Measurements from ENCODE around the gene SRF. TPM values are rescaled to one million over a fixed set of nuclear protein-coding genes. Genes with fewer than 3 reads are reported as not detected.

Gene SRF
- total RNA-seq, 1 donor from 2014 or later: 33.6 TPM

DNA sequence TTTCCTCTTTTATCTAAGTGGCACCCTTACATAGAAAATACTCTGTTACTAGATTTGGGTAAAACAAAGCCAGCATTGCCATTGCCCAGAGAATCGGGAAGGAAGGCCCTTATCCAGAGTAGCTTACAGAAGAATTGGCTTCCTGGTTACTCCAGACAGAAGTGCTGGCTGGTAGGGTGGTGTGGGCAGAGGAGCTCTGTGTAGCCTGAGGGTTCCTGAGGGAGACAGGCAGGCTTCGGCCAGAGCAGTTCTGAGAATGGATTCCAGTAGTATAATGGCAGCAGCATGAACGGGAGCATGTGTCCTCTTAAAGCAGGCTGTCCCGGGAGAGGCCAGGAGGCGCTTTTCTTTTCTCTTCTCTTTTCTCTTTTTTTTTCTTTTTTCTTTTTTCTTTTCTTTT, 22.9 kb downstream of the SRF start:
- Histone ChIP-seq H3K4me3 (no peak overlapping the region), H3K27ac (no peak overlapping the region), H3K36me3 (peaks cover 64% of the 10 kb centered on the region), H3K9me3 (no peaks in the 10 kb centered on the region), H3K27me3 (no peaks in the 10 kb centered on the region), H3K4me1 (no peaks in the 10 kb centered on the region)
- no peak for DNase-seq
- intact Hi-C loops (cut with DNase I): no loop called here
- TF ChIP-seq, protein P1, sequence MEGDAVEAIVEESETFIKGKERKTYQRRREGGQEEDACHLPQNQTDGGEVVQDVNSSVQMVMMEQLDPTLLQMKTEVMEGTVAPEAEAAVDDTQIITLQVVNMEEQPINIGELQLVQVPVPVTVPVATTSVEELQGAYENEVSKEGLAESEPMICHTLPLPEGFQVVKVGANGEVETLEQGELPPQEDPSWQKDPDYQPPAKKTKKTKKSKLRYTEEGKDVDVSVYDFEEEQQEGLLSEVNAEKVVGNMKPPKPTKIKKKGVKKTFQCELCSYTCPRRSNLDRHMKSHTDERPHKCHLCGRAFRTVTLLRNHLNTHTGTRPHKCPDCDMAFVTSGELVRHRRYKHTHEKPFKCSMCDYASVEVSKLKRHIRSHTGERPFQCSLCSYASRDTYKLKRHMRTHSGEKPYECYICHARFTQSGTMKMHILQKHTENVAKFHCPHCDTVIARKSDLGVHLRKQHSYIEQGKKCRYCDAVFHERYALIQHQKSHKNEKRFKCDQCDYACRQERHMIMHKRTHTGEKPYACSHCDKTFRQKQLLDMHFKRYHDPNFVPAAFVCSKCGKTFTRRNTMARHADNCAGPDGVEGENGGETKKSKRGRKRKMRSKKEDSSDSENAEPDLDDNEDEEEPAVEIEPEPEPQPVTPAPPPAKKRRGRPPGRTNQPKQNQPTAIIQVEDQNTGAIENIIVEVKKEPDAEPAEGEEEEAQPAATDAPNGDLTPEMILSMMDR (IDR thresholded peaks at IDR 0.05): no peak
- ATAC-seq: no peak

DNA sequence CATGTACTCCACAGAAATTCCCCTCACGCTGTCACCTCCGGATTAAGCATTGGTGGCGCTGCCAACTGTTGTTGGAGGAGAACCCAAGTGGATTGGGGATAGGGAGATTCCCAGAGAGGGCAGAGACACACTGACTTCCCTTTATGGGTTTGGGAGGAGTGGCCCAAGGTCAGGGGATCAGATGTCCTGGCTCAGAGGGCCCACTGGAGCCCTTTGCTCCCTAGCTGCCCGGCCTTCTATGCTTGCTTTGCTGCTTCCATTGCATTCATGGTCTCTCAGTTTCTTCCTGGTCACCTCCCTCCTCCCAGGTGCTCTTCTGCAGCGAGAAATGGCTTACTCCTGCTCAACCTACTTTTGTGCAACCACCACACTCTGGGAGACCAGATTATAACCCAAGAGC, 25.3 kb downstream of the SRF start:
- DNase-seq (no peak), ATAC-seq (no peak)
- Histone ChIP-seq H3K4me3 (no peak overlapping the region), H3K9me3 (no peaks in the 10 kb centered on the region), H3K36me3 (peaks cover 73% of the 10 kb centered on the region), H3K27ac (no peak overlapping the region), H3K27me3 (no peaks in the 10 kb centered on the region), H3K4me1 (no peaks in the 10 kb centered on the region)
- TF ChIP-seq, protein P1 (IDR thresholded peaks at IDR 0.05): no peak
- intact Hi-C loops (cut with DNase I): no loop called here

DNA sequence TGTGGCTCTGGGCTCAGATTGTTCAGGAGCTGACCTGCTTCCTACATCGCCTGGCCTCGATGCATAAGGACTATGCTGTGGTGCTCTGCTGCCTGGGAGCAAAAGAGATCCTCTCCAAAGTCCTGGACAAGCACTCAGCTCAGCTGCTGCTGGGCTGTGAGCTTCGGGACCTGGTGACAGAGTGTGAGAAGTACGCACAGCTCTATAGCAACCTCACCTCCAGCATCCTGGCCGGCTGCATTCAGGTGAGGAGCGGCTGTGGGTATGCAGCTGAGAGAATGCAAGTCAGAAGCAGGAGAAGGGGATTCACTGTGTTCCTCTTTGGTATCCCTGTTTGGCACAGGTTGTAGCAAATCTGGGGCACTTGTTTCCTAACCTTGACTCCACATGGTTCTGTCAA, 28.8 kb downstream of the SRF start:
- ATAC-seq (no peak), DNase-seq (no peak)
- no peaks in the 10 kb centered on the region for H3K27me3 ChIP-seq
- intact Hi-C loops (cut with DNase I): no loop called here
- no peaks in the 10 kb centered on the region for H3K9me3 ChIP-seq
- TF ChIP-seq, protein P1 (IDR thresholded peaks at IDR 0.05): no peak
- peaks cover 53% of the 10 kb centered on the region for H3K36me3 ChIP-seq
- H3K4me1 ChIP-seq: no peaks in the 10 kb centered on the region
- no peak overlapping the region for H3K4me3 ChIP-seq
- H3K27ac ChIP-seq: no peak overlapping the region

GRCh38 chr6:43200541-43200940, 29.5 kb downstream of the SRF start:
- TF ChIP-seq, protein P1 (IDR thresholded peaks at IDR 0.05): no peak
- ATAC-seq: no peak
- Histone ChIP-seq H3K27me3 (no peaks in the 10 kb centered on the region), H3K4me1 (no peaks in the 10 kb centered on the region), H3K27ac (no peak overlapping the region), H3K9me3 (no peaks in the 10 kb centered on the region), H3K36me3 (peaks cover 51% of the 10 kb centered on the region), H3K4me3 (no peak overlapping the region)
- intact Hi-C loops (cut with DNase I): no loop called here
- DNase-seq: peak; percentile 48

- DNase-seq (peak; percentile 23), ATAC-seq (no peak)
- Histone ChIP-seq H3K9me3 (no peaks in the 10 kb centered on the region), H3K4me1 (no peaks in the 10 kb centered on the region), H3K27ac (no peak overlapping the region), H3K4me3 (no peak overlapping the region), H3K36me3 (peaks cover 32% of the 10 kb centered on the region), H3K27me3 (no peaks in the 10 kb centered on the region)
- TF ChIP-seq, protein P1 (IDR thresholded peaks at IDR 0.05): no peak
- intact Hi-C loops (cut with DNase I): no loop called here
Observed at GRCh38 chr6:43202451-43202850, 31.4 kb downstream of the SRF start.

GRCh38 chr6:43203029-43203717, 32.1 kb downstream of the SRF start:
- ATAC-seq: no peak
- Histone ChIP-seq H3K4me1 (no peaks in the 10 kb centered on the region), H3K27me3 (no peaks in the 10 kb centered on the region), H3K4me3 (no peak overlapping the region), H3K27ac (no peak overlapping the region), H3K9me3 (no peaks in the 10 kb centered on the region), H3K36me3 (peaks cover 25% of the 10 kb centered on the region)
- peak; percentile 55 for DNase-seq
- TF ChIP-seq, protein P1 (IDR thresholded peaks at IDR 0.05): no peak
- intact Hi-C loops (cut with DNase I): no loop called here

Measured in upper lobe of right lung (tissue), 1 donor.